CD4-positive, alpha-beta T cell (primary cell): ENCODE measurements around the gene RUFY4. TPM values are rescaled to one million over a fixed set of nuclear protein-coding genes. Genes with fewer than 3 reads are reported as not detected.

ENCODE experiments used
- ATAC-seq: fragments of 200-7000 bp; cut with Tn5 transposase; one replicate; pipeline ENCODE4 v1.10.0; 2022; ENCODE audit warnings: mild to moderate bottlenecking; ENCODE audit not compliant: poor library complexity
- CTCF ChIA-PET: fragments of 350-600 bp; sonication (Branson Sonifier 250); formaldehyde crosslinking; loops from one replicate; lab custom pipeline; 2021; ENCODE audit warnings: antibody characterized with exemption, inconsistent platforms; lab: Charles Lee
- POLR2A ChIA-PET: fragments of 350-600 bp; sonication (Branson Sonifier 250); formaldehyde crosslinking; loops from one replicate; lab custom pipeline; 2021; ENCODE audit warnings: antibody characterized with exemption, inconsistent platforms; lab: Charles Lee
- DNase-seq, 14 experiments: peaks; one replicate each; pipeline ENCODE4 v3.0.0-alpha.2; 2013 to 2020; ENCODE audit warnings: mixed read lengths in 2 of 14
- H3K27ac ChIP-seq, 2 donors: one replicate each; pipeline versions ENCODE4 v1.5.1 to v1.7.0; 2013; ENCODE audit warnings: low read length in 2 of 2, low read depth in 1 of 2, mild to moderate bottlenecking in 1 of 2
- H3K27me3 ChIP-seq, 2 experiments: 1 replicate in 1 of 2; 2 replicates in 1 of 2; pipeline versions ENCODE4 v1.6.1 to v1.7.0; 2013; ENCODE audit warnings: low read length in 2 of 2, control low read depth in 1 of 2, mild to moderate bottlenecking in 1 of 2, moderate library complexity in 1 of 2; ENCODE audit not compliant: insufficient read depth in 2 of 2, control insufficient read depth in 1 of 2
- H3K36me3 ChIP-seq: one replicate; pipeline ENCODE4 v1.6.1; 2013; ENCODE audit warnings: low read length, control low read depth; ENCODE audit not compliant: insufficient read depth
- H3K4me1 ChIP-seq: one replicate; pipeline ENCODE4 v1.6.1; 2013; ENCODE audit warnings: low read length, control low read depth; ENCODE audit not compliant: insufficient read depth
- H3K4me3 ChIP-seq: one replicate; pipeline ENCODE4 v1.5.1; 2013; ENCODE audit warnings: mild to moderate bottlenecking, low read length, moderate library complexity
- H3K9me3 ChIP-seq, 2 experiments: 1 replicate in 1 of 2; 2 replicates in 1 of 2; pipeline versions ENCODE4 v1.6.1 to v1.7.0; 2013; ENCODE audit warnings: low read length in 2 of 2, mild to moderate bottlenecking in 2 of 2, control low read depth in 1 of 2, moderate library complexity in 1 of 2; ENCODE audit not compliant: control insufficient read depth in 1 of 2, insufficient read depth in 1 of 2
- H3K27ac Mint-ChIP-seq: one replicate; pipeline ENCODE4 v1.8.0; 2020; ENCODE audit warnings: mixed read lengths
- H3K27me3 Mint-ChIP-seq: one replicate; pipeline ENCODE4 v1.8.0; 2021; ENCODE audit warnings: mixed read lengths
- H3K36me3 Mint-ChIP-seq: one replicate; pipeline ENCODE4 v1.8.0; 2021; ENCODE audit warnings: low read depth, mixed read lengths
- H3K4me1 Mint-ChIP-seq: one replicate; pipeline ENCODE4 v1.8.0; 2021; ENCODE audit warnings: low read depth, mixed read lengths
- H3K4me3 Mint-ChIP-seq: one replicate; pipeline ENCODE4 v1.8.0; 2020; ENCODE audit warnings: mild to moderate bottlenecking, mixed read lengths
- H3K9me3 Mint-ChIP-seq: one replicate; pipeline ENCODE4 v1.8.0; 2020; ENCODE audit warnings: mixed read lengths
- intact Hi-C, 2 experiments: fragments of 100-400 bp; cut with DNase I in 1 of 2; cut with micrococcal nuclease in 1 of 2; formaldehyde crosslinking; loops; one replicate each; pipeline versions ENCODE4 v1.15.1 to v1.9.0; 2023 to 2025; cut with DNase I, micrococcal nuclease
- total RNA-seq, 174 experiments: library from RNA in 2 of 174; stranded (reverse) in 2 of 174; gene quantifications; one replicate each; pipeline ENCODE4 v1.2.3 and lab custom pipeline; 2021 to 2026
- TF ChIP-seq, protein P1 (sequence below): fragments of 200-600 bp; IDR thresholded peaks from one replicate; pipeline ENCODE4 v1.8.0; 2022; ENCODE audit warnings: antibody characterized with exemption, mild to moderate bottlenecking

Gene RUFY4
- total RNA-seq, 2 experiments from 2014 or later: 0.78 to 0.85 TPM

DNA sequence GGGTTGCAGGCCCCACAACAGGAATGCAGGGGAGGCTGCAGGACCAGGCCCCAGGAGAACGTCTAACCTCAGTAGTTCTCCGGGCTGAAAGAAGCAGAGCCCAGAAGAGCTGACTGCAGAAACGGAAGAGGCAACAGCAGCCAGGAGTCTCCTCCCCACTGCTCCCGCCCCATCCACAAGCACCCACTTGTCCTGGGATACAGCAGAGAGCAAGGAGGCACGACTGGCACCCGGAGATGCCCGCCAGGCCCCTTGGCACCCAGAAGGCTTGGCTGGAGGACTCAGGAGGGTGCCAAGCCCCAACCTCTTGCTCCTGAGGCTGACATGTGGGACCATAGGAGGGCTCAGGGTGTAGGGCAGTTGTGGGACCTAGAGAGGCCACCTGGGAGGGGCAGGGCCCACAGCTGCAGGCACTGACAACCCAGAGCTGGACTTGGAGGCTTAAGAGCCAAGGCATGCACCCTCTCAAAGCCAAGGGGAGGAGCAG is 37.2 kb upstream of the RUFY4 start:
- no peak overlapping the region for H3K4me3 Mint-ChIP-seq
- no peaks in the 10 kb centered on the region for H3K9me3 ChIP-seq
- POLR2A ChIA-PET: no interaction called here
- no peaks in the 10 kb centered on the region for H3K9me3 Mint-ChIP-seq
- H3K27me3 ChIP-seq: no peaks in the 10 kb centered on the region
- no peak overlapping the region for H3K4me3 ChIP-seq
- CTCF ChIA-PET: no interaction called here
- H3K4me1 ChIP-seq: peaks cover 19% of the 10 kb centered on the region
- no peaks in the 10 kb centered on the region for H3K36me3 Mint-ChIP-seq
- no peaks in the 10 kb centered on the region for H3K27me3 Mint-ChIP-seq
- peak in 1 of 14 experiments; percentile 20 for DNase-seq
- intact Hi-C loops: loop anchor here in 1 of 2 experiments (2.0 to 10.0 kb wide), 2 partner anchors 147 to 241 kb away; no protein-coding TSS in a partner anchor
- no peaks in the 10 kb centered on the region for H3K36me3 ChIP-seq
- peaks cover 11% of the 10 kb centered on the region for H3K4me1 Mint-ChIP-seq
- H3K27ac ChIP-seq: no peak overlapping the region
- ATAC-seq: no peak
- TF ChIP-seq, protein P1, sequence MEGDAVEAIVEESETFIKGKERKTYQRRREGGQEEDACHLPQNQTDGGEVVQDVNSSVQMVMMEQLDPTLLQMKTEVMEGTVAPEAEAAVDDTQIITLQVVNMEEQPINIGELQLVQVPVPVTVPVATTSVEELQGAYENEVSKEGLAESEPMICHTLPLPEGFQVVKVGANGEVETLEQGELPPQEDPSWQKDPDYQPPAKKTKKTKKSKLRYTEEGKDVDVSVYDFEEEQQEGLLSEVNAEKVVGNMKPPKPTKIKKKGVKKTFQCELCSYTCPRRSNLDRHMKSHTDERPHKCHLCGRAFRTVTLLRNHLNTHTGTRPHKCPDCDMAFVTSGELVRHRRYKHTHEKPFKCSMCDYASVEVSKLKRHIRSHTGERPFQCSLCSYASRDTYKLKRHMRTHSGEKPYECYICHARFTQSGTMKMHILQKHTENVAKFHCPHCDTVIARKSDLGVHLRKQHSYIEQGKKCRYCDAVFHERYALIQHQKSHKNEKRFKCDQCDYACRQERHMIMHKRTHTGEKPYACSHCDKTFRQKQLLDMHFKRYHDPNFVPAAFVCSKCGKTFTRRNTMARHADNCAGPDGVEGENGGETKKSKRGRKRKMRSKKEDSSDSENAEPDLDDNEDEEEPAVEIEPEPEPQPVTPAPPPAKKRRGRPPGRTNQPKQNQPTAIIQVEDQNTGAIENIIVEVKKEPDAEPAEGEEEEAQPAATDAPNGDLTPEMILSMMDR: no peak
- H3K27ac Mint-ChIP-seq: no peak overlapping the region

DNA sequence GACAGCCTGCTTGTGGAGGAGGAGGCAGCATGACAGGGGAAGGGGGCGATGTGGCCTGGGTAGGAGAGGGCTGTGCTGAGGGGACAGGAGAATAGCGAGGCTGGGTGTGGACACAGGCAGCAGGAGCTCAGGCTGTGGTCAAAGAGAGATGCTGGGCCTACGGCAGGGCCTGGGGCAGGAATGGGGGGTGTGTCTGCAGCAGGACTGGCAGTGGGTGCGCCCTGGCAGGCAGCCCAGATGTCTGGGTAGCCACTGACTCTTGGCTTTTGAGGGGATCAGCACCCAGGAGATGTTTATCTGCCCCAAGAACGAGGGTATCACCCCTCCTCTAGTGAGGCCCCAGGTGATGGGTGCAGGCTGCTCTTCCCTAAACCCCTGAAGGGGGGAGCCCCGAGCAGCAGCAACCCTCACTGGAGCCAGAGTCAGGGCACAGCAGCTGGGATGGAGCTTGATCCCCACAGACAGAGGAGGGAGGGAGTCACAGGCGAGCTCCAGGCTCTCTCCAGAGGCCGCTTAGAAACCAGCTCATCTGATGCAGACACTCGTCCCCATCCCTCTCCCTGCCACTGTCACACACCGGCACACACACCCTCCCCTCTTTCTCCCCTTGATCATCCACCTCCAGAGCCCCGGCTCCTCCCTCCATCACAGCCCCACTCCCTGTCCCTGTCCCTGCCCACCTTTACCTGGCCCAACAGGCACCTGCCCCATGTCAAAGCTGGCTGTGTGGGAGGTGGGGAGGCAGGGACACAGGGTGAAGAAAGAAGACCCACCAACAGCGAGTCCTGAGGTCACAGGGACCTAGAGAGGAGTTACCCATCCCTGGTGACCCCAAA is 36.5 kb upstream of the RUFY4 start:
- no peaks in the 10 kb centered on the region for H3K9me3 Mint-ChIP-seq
- H3K27me3 Mint-ChIP-seq: peaks cover 4% of the 10 kb centered on the region
- TF ChIP-seq, protein P1: no peak
- H3K36me3 ChIP-seq: no peaks in the 10 kb centered on the region
- intact Hi-C loops: loop anchor here in 1 of 2 experiments (2.0 to 10.0 kb wide), 2 partner anchors 148 to 242 kb away; no protein-coding TSS in a partner anchor
- H3K4me1 ChIP-seq: peaks cover 19% of the 10 kb centered on the region
- no peaks in the 10 kb centered on the region for H3K9me3 ChIP-seq
- POLR2A ChIA-PET: no interaction called here
- no peaks in the 10 kb centered on the region for H3K36me3 Mint-ChIP-seq
- peak in 1 of 14 experiments; percentile 32 for DNase-seq
- no peak overlapping the region for H3K27ac Mint-ChIP-seq
- CTCF ChIA-PET: no interaction called here
- H3K4me3 ChIP-seq: no peak overlapping the region
- H3K4me1 Mint-ChIP-seq: peaks cover 11% of the 10 kb centered on the region
- no peaks in the 10 kb centered on the region for H3K27me3 ChIP-seq
- no peak overlapping the region for H3K27ac ChIP-seq
- ATAC-seq: no peak
- H3K4me3 Mint-ChIP-seq: no peak overlapping the region

DNA sequence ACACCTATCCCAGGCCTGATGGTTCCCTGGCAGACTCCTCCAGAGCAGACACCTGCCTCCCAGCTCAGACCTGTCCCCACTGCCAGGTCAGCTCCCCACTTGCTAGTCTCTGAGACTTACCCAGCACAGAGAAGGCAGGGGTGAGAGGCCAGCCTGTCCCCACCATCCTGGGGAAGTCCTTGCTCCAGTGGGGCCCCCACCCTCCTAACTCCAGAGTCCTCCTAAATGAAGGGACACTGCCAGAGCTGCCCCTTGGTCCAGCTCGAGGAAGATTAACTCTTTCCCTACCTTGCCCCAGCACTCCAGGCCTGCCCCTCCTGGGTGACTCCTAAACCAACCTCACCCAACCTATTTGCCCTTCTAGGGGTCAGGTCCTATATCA is 35.9 kb upstream of the RUFY4 start:
- no peak for ATAC-seq
- H3K27me3 Mint-ChIP-seq: peaks cover 6% of the 10 kb centered on the region
- Histone ChIP-seq H3K27ac (no peak overlapping the region), H3K4me3 (no peak overlapping the region), H3K9me3 (no peaks in the 10 kb centered on the region), H3K27me3 (no peaks in the 10 kb centered on the region), H3K4me1 (peaks cover 19% of the 10 kb centered on the region), H3K36me3 (no peaks in the 10 kb centered on the region)
- ChIA-PET POLR2A (no interaction called here), CTCF (no interaction called here)
- H3K4me1 Mint-ChIP-seq: peaks cover 11% of the 10 kb centered on the region
- DNase-seq: peak in 1 of 14 experiments; percentile 27
- no peak overlapping the region for H3K4me3 Mint-ChIP-seq
- TF ChIP-seq, protein P1: no peak
- no peak overlapping the region for H3K27ac Mint-ChIP-seq
- intact Hi-C loops: loop anchor here in 1 of 2 experiments (2.0 to 10.0 kb wide), 2 partner anchors 148 to 242 kb away; no protein-coding TSS in a partner anchor
- H3K9me3 Mint-ChIP-seq: no peaks in the 10 kb centered on the region
- no peaks in the 10 kb centered on the region for H3K36me3 Mint-ChIP-seq
